D341Med (cell line): ENCODE measurements around the gene SZT2.

Source experiments
- DNase-seq: peaks from one replicate; pipeline ENCODE4 v3.0.0; 2012; ENCODE audit warnings: low spot score

Gene SZT2

GRCh38 chr1:43389326-43390313, at the start of gene SZT2, which contains the start of gene MED8:
Gene SZT2 (plus strand): TSS chr1:43389899. CDS start chr1:43389969, 70 bp downstream.
Gene MED8 (minus strand): TSS chr1:43389800. CDS start chr1:43389764, 36 bp downstream.
- DNase-seq: peak; percentile 92

GRCh38 chr1:43340559-43340958, 49.1 kb upstream of the SZT2 start:
- DNase-seq: no peak

- DNase-seq: no peak
These were observed 45.3 kb upstream of the SZT2 start for GRCh38 chr1:43344267-43344850.

DNA sequence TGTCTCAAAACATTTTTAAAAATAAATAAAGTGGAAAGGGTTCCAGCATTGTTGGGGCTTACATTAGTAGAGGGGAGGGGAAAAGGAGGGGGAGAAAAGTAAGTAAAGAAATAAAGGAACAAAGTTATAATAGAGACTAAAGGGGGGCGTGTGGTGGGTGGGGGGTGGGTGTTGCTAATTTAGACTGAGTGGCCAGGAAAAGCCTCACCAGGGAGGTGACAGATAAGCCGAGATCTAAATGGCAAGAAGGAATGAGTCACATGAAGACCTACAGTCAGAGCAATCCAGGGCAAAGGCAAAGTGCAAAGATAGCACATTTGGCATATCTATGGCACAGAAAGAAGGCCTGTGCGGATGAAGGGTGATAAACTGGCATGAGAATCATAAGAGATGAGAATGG, 44.6 kb upstream of the SZT2 start:
- DNase-seq: no peak

GRCh38 chr1:43346636-43347035, 43.1 kb upstream of the SZT2 start:
- no peak for DNase-seq

DNA sequence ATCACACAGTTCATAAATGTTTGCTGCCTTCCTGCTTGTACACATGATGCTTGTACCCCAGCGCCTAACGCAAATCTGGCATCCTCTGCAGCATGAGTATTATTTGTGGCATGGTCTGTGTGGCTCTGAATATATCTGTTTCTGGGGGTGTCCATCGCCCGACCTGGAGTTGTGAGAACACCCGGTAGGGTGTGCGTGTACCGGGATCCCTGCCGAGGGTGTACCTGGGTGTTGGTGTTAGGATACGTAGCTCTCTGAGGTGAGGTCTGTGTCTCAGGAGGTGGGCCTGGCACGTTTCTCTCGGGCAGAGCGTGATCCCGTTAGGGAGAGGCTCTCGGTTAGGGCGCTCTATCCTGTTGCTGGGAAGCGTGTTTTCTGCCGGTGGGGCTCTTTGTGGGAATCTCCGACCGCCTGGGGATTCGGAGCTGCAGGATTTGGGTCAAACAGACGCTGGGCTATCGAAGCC, 41.3 kb upstream of the SZT2 start:
- no peak for DNase-seq

- DNase-seq: peak; percentile 47
These were observed 40.7 kb upstream of the SZT2 start for GRCh38 chr1:43348809-43349593.

GRCh38 chr1:43349594-43350306, 39.9 kb upstream of the SZT2 start:
- no peak for DNase-seq

- DNase-seq: no peak
These were observed 38.7 kb upstream of the SZT2 start for GRCh38 chr1:43350976-43351375.

- DNase-seq: no peak
These were observed 38.0 kb upstream of the SZT2 start for GRCh38 chr1:43351421-43352350.

- DNase-seq: no peak
These were observed 37.4 kb upstream of the SZT2 start for GRCh38 chr1:43352351-43352705.

- no peak for DNase-seq
These were observed 36.8 kb upstream of the SZT2 start for GRCh38 chr1:43352881-43353280.

- no peak for DNase-seq
These were observed 35.2 kb upstream of the SZT2 start for GRCh38 chr1:43354471-43354870.

GRCh38 chr1:43354936-43355335, 34.8 kb upstream of the SZT2 start:
- DNase-seq: no peak

DNA sequence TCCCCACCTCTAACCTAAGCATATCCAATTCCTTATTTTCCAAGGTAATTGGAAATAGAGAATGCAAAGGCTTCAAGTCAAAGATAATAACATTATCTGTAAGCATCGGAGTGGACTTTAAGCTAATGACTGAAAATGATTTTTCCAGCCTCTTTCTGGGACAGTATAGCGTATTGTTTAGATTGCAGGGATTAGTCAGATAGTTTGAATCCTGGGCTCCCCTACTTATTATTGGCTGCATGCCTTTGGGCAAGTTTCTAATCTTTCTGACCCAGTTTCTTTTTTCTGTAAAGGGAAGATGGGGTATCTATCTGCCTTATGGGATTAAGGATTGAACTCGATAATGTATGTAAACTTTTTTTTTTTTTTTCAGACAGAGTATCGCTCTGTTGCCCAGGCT, 32.4 kb upstream of the SZT2 start:
- no peak for DNase-seq

GRCh38 chr1:43358121-43358745, 31.5 kb upstream of the SZT2 start:
- DNase-seq: peak; percentile 60

DNA sequence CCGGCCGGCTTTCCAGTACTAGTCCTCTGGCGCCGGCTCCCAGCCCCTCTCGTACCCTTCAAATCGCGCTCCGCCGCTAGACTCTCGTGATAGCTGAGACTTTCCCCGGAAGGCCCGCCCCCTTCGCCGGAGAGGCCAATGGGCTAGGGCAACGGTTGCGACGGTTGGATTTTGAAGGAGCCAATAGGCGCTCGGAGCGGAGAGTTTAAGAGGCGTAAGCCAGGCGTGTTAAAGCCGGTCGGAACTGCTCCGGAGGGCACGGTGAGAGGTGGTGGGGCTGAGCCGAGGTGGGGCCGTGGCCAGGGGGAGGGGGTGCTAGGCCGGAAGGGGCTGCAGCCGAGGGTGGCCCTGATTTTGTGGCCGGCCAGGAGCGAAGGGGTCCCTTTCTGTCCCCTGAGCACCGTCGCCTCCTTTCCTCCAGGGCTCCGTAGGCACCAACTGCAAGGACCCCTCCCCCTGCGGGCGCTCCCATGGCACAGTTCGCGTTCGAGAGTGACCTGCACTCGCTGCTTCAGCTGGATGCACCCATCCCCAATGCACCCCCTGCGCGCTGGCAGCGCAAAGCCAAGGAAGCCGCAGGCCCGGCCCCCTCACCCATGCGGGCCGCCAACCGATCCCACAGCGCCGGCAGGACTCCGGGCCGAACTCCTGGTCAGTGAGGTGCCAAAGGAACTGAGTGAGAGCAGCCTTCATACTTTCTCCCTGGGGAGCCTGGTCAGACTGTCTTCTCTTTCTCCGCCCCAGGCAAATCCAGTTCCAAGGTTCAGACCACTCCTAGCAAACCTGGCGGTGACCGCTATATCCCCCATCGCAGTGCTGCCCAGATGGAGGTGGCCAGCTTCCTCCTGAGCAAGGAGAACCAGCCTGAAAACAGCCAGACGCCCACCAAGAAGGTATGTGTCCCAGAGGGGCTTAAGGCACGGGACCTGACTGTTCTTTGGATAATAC, 30.7 kb upstream of the SZT2 start, which contains the start of gene CDC20:
Gene CDC20 (plus strand): TSS at position 236 of the 948 bp plus-strand sequence. CDS start 235 bp downstream, at position 471.
- peak; percentile 93 for DNase-seq

- DNase-seq: no peak
These were observed 30.0 kb upstream of the SZT2 start for GRCh38 chr1:43359696-43360095.

DNA sequence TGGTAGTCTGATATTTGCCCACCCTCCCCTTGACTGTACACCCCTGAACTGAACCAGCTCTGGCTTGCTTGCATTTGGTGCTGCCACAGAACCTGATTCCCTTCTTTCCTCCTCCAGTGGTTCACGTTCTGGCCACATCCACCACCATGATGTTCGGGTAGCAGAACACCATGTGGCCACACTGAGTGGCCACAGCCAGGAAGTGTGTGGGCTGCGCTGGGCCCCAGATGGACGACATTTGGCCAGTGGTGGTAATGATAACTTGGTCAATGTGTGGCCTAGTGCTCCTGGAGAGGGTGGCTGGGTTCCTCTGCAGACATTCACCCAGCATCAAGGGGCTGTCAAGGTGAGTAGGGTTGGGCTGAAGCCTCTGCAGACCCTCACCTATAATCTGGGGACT, 29.1 kb upstream of the SZT2 start:
- DNase-seq: no peak
